ENCODE measurements around the gene LARP4B.

DNA sequence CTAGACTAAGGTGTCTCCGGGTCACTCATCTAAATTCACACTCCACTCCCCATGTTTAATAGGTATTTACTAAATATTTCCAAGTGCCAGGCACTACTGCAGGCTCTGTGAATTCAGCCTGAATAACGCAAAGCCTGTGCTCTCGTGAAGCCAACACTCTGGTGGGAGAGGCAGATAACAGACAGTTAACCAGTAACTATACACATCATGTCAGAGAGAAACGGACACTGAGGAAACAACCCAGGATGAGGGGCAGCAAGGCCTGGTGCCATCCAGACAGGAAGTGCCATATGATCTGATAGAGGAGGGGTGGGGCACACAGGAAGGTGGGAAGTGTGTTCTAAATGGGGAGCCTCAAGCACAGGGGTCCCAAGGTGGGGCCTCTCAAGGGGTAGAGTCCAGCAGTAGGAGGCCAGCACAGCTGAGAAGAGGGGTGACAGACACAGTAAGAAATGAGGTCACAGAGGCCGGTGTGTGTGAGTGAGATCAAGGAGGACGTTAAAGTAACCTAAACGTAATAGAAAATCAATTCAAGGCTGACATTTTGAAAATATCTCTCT is 85.3 kb downstream of the LARP4B start:
- TF ChIP-seq, protein P1, sequence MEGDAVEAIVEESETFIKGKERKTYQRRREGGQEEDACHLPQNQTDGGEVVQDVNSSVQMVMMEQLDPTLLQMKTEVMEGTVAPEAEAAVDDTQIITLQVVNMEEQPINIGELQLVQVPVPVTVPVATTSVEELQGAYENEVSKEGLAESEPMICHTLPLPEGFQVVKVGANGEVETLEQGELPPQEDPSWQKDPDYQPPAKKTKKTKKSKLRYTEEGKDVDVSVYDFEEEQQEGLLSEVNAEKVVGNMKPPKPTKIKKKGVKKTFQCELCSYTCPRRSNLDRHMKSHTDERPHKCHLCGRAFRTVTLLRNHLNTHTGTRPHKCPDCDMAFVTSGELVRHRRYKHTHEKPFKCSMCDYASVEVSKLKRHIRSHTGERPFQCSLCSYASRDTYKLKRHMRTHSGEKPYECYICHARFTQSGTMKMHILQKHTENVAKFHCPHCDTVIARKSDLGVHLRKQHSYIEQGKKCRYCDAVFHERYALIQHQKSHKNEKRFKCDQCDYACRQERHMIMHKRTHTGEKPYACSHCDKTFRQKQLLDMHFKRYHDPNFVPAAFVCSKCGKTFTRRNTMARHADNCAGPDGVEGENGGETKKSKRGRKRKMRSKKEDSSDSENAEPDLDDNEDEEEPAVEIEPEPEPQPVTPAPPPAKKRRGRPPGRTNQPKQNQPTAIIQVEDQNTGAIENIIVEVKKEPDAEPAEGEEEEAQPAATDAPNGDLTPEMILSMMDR (IDR thresholded peaks at IDR 0.05): no peak
- TF ChIP-seq POLR2A (IDR thresholded peaks at IDR 0.05): no peak

All from vagina (tissue), 2 donors.